ENCODE measurements around the gene PITPNB.

PITPNB gene

DNA sequence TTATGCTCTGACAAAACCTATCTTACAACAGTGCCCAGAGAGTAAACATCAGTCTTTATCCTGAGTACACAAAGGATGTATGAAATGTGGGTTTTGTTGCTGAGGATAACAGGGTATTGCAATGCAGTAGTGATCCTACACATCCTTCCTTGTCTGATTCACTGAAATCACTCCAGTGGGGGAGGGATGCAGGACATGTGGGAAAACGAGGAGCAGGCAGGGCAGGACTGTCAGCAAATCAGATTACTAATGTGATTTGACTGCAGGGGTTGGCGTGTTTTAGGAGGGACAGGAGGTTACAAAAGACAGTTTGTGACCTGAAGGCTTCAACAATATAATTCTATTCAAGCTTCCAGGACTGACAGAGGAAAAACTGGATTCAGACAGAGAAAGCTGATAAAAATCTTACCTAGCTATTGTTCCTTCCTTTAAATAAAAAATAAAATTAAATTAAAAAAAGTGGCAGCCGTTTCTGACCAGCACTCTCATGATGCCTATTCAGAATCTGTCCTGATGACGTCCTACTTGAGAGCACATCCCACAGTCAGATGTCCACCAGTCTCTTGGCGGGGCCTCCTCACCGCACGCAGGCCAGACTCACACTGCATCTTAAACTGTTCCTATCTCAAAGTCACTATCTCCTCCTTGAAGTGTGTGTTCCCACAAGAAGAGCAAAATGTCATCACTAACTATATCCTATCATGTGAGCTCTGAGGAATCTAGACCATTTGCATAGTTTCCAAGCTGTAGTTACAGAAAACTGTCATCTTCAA is 66.9 kb downstream of the PITPNB start:
- no peaks in the 10 kb centered on the region for H4K20me1 ChIP-seq (ENCODE audit: insufficient read depth, low read length)
- H3K9me2 ChIP-seq (replicated peaks; ENCODE audit: insufficient read depth, low read length): no peaks in the 10 kb centered on the region
- no peaks in the 10 kb centered on the region for H3K27me3 ChIP-seq (replicated peaks; ENCODE audit: insufficient read depth, low read length)
- H3K9ac ChIP-seq (ENCODE audit: low read length): no peak overlapping the region
- H3K4me3 ChIP-seq (ENCODE audit: low read length): no peak overlapping the region
- H3F3A ChIP-seq (ENCODE audit: insufficient read depth, low read length): no peaks in the 10 kb centered on the region
- no peak overlapping the region for H3K4me2 ChIP-seq (ENCODE audit: low read depth, low read length)
- H3K79me2 ChIP-seq (ENCODE audit: low read length): peaks cover 9% of the 10 kb centered on the region; the same call in 1 of the 2 replicates
- no peaks in the 10 kb centered on the region for H3K9me3 ChIP-seq (replicated peaks; ENCODE audit: insufficient read depth, low read length)
- DNase-seq: no peak
- no peaks in the 10 kb centered on the region for H3K4me1 ChIP-seq (ENCODE audit: low read length)
- TF ChIP-seq, protein P1, sequence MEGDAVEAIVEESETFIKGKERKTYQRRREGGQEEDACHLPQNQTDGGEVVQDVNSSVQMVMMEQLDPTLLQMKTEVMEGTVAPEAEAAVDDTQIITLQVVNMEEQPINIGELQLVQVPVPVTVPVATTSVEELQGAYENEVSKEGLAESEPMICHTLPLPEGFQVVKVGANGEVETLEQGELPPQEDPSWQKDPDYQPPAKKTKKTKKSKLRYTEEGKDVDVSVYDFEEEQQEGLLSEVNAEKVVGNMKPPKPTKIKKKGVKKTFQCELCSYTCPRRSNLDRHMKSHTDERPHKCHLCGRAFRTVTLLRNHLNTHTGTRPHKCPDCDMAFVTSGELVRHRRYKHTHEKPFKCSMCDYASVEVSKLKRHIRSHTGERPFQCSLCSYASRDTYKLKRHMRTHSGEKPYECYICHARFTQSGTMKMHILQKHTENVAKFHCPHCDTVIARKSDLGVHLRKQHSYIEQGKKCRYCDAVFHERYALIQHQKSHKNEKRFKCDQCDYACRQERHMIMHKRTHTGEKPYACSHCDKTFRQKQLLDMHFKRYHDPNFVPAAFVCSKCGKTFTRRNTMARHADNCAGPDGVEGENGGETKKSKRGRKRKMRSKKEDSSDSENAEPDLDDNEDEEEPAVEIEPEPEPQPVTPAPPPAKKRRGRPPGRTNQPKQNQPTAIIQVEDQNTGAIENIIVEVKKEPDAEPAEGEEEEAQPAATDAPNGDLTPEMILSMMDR (IDR thresholded peaks at IDR 0.05; ENCODE audit: low read length): no peak
- no peak for TF ChIP-seq EZH2phosphoT487 (IDR thresholded peaks at IDR 0.05; ENCODE audit: low read length)
- no peak for TF ChIP-seq EZH2 (optimal IDR thresholded peaks at IDR 0.05; ENCODE audit: low read depth, low read length)
- H3K27ac ChIP-seq (ENCODE audit: low read length): no peak overlapping the region
- H3K36me3 ChIP-seq (replicated peaks; ENCODE audit: insufficient read depth, low read length): peaks cover 13% of the 10 kb centered on the region; the same call in 1 of the 2 replicates
- no peak overlapping the region for H2AFZ ChIP-seq (ENCODE audit: low read length)

DNA sequence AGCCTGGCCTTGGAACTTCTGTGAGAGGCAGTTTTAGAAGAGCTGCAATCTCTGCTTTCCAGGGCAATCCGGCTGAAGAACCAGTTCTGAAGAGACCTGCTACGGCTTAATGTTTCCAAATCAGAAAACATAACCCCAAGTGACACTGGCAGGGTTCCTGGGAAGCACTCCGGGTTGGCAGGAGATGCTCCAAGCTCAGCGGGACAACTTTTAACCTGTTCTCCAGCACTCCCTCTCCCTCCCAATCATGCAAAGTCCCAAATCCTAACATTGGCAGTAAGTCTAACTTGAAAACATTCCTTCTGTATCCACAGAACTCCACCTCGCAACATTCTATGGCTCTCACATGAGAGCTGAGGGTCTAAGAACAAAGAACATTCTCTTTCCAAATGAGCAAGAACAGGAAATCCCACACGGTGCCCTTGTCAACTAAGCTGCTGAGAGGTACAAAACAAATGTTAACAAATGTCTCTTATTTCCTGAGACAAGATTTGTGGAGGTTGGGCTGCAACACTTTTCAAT is 69.0 kb downstream of the PITPNB start:
- Histone ChIP-seq H3K79me2 (ENCODE audit: low read length) (peaks cover 2% of the 10 kb centered on the region; the same call in 1 of the 2 replicates), H2AFZ (ENCODE audit: low read length) (no peak overlapping the region), H3K4me3 (ENCODE audit: low read length) (no peak overlapping the region), H3F3A (ENCODE audit: insufficient read depth, low read length) (no peaks in the 10 kb centered on the region), H3K36me3 (replicated peaks; ENCODE audit: insufficient read depth, low read length) (peaks cover 11% of the 10 kb centered on the region; the same call in 1 of the 2 replicates), H3K27me3 (replicated peaks; ENCODE audit: insufficient read depth, low read length) (no peaks in the 10 kb centered on the region), H3K4me1 (ENCODE audit: low read length) (no peaks in the 10 kb centered on the region), H3K9ac (ENCODE audit: low read length) (no peak overlapping the region), H3K27ac (ENCODE audit: low read length) (no peak overlapping the region), H3K9me3 (replicated peaks; ENCODE audit: insufficient read depth, low read length) (no peaks in the 10 kb centered on the region), H4K20me1 (ENCODE audit: insufficient read depth, low read length) (no peaks in the 10 kb centered on the region), H3K4me2 (ENCODE audit: low read depth, low read length) (no peak overlapping the region), H3K9me2 (replicated peaks; ENCODE audit: insufficient read depth, low read length) (no peaks in the 10 kb centered on the region)
- no peak for DNase-seq
- no peak for TF ChIP-seq EZH2 (optimal IDR thresholded peaks at IDR 0.05; ENCODE audit: low read depth, low read length)
- TF ChIP-seq, protein P1 (IDR thresholded peaks at IDR 0.05; ENCODE audit: low read length): no peak
- TF ChIP-seq EZH2phosphoT487 (IDR thresholded peaks at IDR 0.05; ENCODE audit: low read length): no peak

DNA sequence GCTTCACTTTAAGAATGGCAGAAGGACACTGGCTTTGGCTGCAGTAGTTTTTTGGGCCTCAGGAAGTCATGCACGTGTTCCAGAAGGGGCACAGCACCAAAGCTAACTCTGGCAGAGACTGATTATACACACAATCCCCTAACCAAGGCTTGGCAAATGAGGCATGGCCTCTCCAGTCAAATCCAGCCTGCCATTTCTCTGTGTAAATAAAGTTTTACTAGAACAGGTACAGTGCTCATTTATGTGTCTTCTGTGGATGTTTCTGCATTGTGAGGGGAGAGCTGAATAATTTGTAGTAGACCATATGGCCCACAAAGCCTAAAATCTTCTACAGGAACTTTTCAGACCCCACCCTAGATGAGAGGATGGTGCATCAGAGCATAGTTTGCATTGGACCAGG is 71.1 kb downstream of the PITPNB start:
- Histone ChIP-seq H3K4me1 (ENCODE audit: low read length) (no peaks in the 10 kb centered on the region), H3K36me3 (replicated peaks; ENCODE audit: insufficient read depth, low read length) (peaks cover 9% of the 10 kb centered on the region; the same call in 1 of the 2 replicates), H3K9me3 (replicated peaks; ENCODE audit: insufficient read depth, low read length) (no peaks in the 10 kb centered on the region), H3K4me2 (ENCODE audit: low read depth, low read length) (no peak overlapping the region), H3K4me3 (ENCODE audit: low read length) (no peak overlapping the region), H3K27ac (ENCODE audit: low read length) (no peak overlapping the region), H3K9ac (ENCODE audit: low read length) (no peak overlapping the region), H3F3A (ENCODE audit: insufficient read depth, low read length) (no peaks in the 10 kb centered on the region), H2AFZ (ENCODE audit: low read length) (no peak overlapping the region), H3K27me3 (replicated peaks; ENCODE audit: insufficient read depth, low read length) (no peaks in the 10 kb centered on the region), H3K9me2 (replicated peaks; ENCODE audit: insufficient read depth, low read length) (no peaks in the 10 kb centered on the region), H3K79me2 (ENCODE audit: low read length) (no peaks in the 10 kb centered on the region), H4K20me1 (ENCODE audit: insufficient read depth, low read length) (no peaks in the 10 kb centered on the region)
- no peak for TF ChIP-seq EZH2 (optimal IDR thresholded peaks at IDR 0.05; ENCODE audit: low read depth, low read length)
- no peak for TF ChIP-seq EZH2phosphoT487 (IDR thresholded peaks at IDR 0.05; ENCODE audit: low read length)
- TF ChIP-seq, protein P1 (IDR thresholded peaks at IDR 0.05; ENCODE audit: low read length): no peak
- DNase-seq: no peak

All from MM.1S (cell line).